ENCODE data around the gene PRKCSH.

The PRKCSH gene

GRCh38 chr19:11418094-11418548 lies 17.3 kb upstream of the PRKCSH start:
- Histone ChIP-seq H3K4me3 (replicated peaks; ENCODE audit: low read depth, low read length) (no peak overlapping the region), H3K36me3 (ENCODE audit: control insufficient read depth, insufficient read depth, low read length) (no peaks in the 10 kb centered on the region), H3K27me3 (replicated peaks; ENCODE audit: control insufficient read depth, insufficient read depth, low read length) (peaks cover 2% of the 10 kb centered on the region; the same call in 1 of the 2 replicates)
- no peak for DNase-seq (ENCODE audit: extremely low read depth, insufficient read length)
- TF ChIP-seq, protein P1, sequence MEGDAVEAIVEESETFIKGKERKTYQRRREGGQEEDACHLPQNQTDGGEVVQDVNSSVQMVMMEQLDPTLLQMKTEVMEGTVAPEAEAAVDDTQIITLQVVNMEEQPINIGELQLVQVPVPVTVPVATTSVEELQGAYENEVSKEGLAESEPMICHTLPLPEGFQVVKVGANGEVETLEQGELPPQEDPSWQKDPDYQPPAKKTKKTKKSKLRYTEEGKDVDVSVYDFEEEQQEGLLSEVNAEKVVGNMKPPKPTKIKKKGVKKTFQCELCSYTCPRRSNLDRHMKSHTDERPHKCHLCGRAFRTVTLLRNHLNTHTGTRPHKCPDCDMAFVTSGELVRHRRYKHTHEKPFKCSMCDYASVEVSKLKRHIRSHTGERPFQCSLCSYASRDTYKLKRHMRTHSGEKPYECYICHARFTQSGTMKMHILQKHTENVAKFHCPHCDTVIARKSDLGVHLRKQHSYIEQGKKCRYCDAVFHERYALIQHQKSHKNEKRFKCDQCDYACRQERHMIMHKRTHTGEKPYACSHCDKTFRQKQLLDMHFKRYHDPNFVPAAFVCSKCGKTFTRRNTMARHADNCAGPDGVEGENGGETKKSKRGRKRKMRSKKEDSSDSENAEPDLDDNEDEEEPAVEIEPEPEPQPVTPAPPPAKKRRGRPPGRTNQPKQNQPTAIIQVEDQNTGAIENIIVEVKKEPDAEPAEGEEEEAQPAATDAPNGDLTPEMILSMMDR (IDR thresholded peaks at IDR 0.05; ENCODE audit: insufficient read depth, low read length, poor library complexity, severe bottlenecking) = no peak

- Histone ChIP-seq H3K36me3 (ENCODE audit: control insufficient read depth, insufficient read depth, low read length) (no peaks in the 10 kb centered on the region), H3K27me3 (replicated peaks; ENCODE audit: control insufficient read depth, insufficient read depth, low read length) (peaks cover 2% of the 10 kb centered on the region; the same call in 1 of the 2 replicates), H3K4me3 (replicated peaks; ENCODE audit: low read depth, low read length) (no peak within 1 kb of the TSS)
- TF ChIP-seq, protein P1 (IDR thresholded peaks at IDR 0.05; ENCODE audit: insufficient read depth, low read length, poor library complexity, severe bottlenecking) = no peak
- DNase-seq (ENCODE audit: extremely low read depth, insufficient read length) = no peak
Measured at GRCh38 chr19:11418549-11419506, 16.6 kb upstream of the PRKCSH start, which contains the start of gene RGL3. Gene RGL3, minus strand, starts transcription at chr19:11419314. Its CDS starts 36 bp downstream, at chr19:11419278.

GRCh38 chr19:11420429-11421370 lies 14.7 kb upstream of the PRKCSH start:
- Histone ChIP-seq H3K4me3 (replicated peaks; ENCODE audit: low read depth, low read length) (no peak overlapping the region; the same call in 1 of the 2 replicates), H3K36me3 (ENCODE audit: control insufficient read depth, insufficient read depth, low read length) (no peaks in the 10 kb centered on the region), H3K27me3 (replicated peaks; ENCODE audit: control insufficient read depth, insufficient read depth, low read length) (peaks cover 2% of the 10 kb centered on the region; the same call in 1 of the 2 replicates)
- TF ChIP-seq, protein P1 (IDR thresholded peaks at IDR 0.05; ENCODE audit: insufficient read depth, low read length, poor library complexity, severe bottlenecking) = no peak
- no peak for DNase-seq (ENCODE audit: extremely low read depth, insufficient read length)

DNA sequence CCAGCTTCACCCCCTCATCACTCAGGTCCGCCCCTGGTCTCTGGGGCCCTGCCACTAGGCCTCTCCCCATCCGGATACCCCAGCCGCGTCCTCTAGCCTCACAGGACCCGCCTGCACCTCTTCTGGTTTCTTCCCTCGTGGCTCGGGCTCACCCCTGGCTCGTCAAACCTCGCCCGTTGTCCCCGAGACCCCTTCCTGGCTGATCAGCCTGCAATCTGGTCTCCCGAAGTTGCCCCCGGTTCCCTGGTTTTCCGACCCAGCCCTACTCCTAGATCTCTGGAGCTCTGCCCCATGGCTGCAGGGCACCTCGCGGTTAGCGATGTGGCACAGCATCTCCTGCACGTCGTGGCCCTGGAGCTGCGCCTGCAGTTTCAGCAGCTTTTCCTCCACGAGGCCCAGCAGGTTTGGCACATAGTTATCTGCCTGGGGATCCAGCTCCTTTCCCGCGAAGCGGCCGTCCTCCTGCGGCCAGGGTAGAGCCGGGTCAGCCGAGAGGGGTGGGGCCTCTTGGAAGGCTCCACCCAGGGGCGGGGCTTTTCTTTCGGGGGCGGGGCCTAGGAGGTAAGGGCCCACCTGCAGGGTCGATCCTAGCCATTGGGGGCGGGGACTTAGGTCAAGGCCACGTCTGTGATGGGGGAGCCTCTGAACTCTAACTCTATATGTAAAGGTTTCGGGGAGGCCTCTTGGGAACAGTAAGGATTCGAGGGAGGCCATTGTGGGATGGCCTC lies 13.9 kb upstream of the PRKCSH start:
- Histone ChIP-seq H3K4me3 (replicated peaks; ENCODE audit: low read depth, low read length) (peak overlapping the region; percentile 43), H3K36me3 (ENCODE audit: control insufficient read depth, insufficient read depth, low read length) (no peaks in the 10 kb centered on the region), H3K27me3 (replicated peaks; ENCODE audit: control insufficient read depth, insufficient read depth, low read length) (peaks cover 2% of the 10 kb centered on the region; the same call in 1 of the 2 replicates)
- TF ChIP-seq, protein P1 (IDR thresholded peaks at IDR 0.05; ENCODE audit: insufficient read depth, low read length, poor library complexity, severe bottlenecking) = no peak
- no peak for DNase-seq (ENCODE audit: extremely low read depth, insufficient read length)

All from GM06990 (cell line).